GM12891 (cell line): ENCODE data around the gene TTC39B.
"Not testable (repeated sequence)": the region's sequence is repeated elsewhere in the genome, so short reads cannot be mapped to it uniquely, and the experiment has no call there.

Source experiments
- POLR2A ChIP-seq: IDR thresholded peaks from 2 replicates; pipeline ENCODE4 v1.6.1; 2011; ENCODE audit warnings: low read depth, low read length, control low read depth
- POLR2AphosphoS5 ChIP-seq: IDR thresholded peaks from 2 replicates; pipeline ENCODE4 v1.6.1; 2011; ENCODE audit warnings: low read depth, low read length, control low read depth
- POU2F2 ChIP-seq: IDR thresholded peaks from 2 replicates; pipeline ENCODE4 v1.6.1; 2011; ENCODE audit warnings: low read depth, mild to moderate bottlenecking, control low read depth, low read length, moderate library complexity
- SPI1 ChIP-seq: IDR thresholded peaks from 2 replicates; pipeline ENCODE4 v1.6.1; 2011; ENCODE audit warnings: low read depth, low read length, control low read depth
- TAF1 ChIP-seq: IDR thresholded peaks from 2 replicates; pipeline ENCODE4 v1.6.1; 2011; ENCODE audit warnings: low read depth, low read length, control low read depth

DNA sequence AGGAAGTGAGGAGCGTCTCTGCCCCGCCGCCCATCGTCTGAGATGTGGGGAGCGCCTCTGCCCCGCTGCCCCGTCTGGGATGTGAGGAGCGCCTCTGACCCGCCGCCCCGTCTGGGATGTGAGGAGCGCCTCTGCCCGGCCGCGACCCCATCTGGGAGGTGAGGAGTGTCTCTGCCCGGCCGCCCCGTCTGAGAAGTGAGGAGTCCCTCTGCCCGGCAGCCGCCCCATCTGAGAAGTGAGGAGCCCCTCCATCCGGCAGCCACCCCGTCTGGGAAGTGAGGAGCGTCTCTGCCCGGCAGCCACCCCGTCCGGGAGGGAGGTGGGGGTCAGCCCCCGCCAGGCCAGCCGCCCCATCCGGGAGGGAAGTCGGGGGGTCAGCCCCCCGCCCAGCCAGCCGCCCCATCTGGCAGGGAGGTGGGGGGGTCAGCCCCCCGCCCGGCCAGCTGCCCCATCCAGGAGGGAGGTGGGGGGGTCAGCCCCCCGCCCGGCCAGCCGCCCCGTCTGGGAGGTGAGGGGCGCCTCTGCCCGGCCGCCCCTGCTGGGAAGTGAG lies 73.0 kb downstream of the TTC39B start:
- not testable (repeated sequence) for TF ChIP-seq POLR2A, TAF1, POLR2AphosphoS5, POU2F2, SPI1
